Measurements from ENCODE around the gene PXYLP1.
"Not testable (repeated sequence)": the region's sequence is repeated elsewhere in the genome, so short reads cannot be mapped to it uniquely, and the experiment has no call there.

PXYLP1 gene

DNA sequence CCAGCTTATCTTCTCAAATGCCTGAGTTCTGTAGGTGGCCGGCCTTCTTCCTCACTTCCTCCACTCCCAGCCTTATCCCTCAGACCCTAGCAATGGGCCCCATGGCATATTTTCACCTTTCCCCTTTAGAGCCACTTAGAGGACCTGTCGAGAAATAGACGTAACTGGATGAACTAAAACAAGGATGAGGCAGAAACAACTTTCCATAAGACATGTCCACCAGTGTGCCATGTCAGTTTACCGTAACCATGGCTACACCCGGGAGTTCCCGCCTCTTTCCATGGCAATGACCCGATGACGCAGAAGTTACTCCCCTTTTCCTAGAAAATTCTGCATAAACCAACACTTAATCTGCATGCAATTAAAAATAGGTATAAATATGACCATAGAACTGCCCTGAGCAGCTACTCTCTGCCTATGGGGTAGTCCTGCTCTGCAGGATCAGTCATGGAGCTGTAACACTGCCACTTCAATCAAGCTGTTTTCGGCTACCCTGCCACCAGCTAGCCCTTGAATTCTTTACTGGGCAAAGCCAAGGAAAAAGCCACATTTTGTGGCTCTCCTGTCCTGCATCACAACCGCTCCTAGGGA lies 81.6 kb downstream of the PXYLP1 start:
- H3K4me3 ChIP-seq (ENCODE audit: low read depth, low read length), result no peak overlapping the region
- TF ChIP-seq, protein P1, sequence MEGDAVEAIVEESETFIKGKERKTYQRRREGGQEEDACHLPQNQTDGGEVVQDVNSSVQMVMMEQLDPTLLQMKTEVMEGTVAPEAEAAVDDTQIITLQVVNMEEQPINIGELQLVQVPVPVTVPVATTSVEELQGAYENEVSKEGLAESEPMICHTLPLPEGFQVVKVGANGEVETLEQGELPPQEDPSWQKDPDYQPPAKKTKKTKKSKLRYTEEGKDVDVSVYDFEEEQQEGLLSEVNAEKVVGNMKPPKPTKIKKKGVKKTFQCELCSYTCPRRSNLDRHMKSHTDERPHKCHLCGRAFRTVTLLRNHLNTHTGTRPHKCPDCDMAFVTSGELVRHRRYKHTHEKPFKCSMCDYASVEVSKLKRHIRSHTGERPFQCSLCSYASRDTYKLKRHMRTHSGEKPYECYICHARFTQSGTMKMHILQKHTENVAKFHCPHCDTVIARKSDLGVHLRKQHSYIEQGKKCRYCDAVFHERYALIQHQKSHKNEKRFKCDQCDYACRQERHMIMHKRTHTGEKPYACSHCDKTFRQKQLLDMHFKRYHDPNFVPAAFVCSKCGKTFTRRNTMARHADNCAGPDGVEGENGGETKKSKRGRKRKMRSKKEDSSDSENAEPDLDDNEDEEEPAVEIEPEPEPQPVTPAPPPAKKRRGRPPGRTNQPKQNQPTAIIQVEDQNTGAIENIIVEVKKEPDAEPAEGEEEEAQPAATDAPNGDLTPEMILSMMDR (IDR thresholded peaks at IDR 0.05; ENCODE audit: low read depth, low read length), result no peak

DNA sequence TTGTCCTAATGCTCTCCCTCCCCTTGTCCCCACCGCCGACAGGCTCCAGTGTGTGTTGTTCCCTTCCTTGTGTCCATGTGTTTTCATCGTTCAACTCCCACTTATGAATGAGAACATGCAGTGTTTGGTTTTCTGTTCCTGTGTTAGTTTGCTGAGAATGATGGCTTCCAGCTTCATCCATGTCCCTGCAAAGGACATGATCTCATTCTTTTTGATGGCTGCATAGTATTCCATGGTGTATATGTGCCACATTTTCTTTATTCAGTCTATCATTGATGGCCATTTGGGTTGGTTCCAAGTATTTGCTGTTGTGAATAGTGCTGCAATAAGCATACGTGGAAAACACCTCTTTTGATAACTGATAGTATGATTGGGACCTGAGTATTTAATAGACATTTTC lies 82.8 kb downstream of the PXYLP1 start:
- H3K4me3 ChIP-seq (ENCODE audit: low read depth, low read length), result not testable (repeated sequence)

DNA sequence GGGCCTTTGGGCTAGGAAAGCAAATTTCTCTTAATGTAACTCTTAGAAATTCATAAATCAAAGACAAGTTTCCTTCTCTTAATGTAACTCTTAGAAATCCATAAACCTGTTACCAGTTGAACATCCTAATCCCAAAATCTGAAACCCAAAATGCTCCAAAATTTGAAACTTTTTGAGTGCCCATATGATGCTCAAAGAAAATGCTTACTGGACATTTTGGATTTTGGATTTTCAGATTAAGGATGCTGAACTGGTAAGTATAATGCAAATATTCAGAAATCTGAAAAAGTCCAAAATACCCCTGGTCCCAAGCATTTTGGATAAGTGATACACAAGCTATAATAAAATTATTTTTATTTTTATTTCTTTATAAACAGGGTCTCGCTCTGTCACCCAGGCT lies 85.2 kb downstream of the PXYLP1 start:
- TF ChIP-seq, protein P1 (IDR thresholded peaks at IDR 0.05; ENCODE audit: low read depth, low read length), result no peak
- H3K4me3 ChIP-seq (ENCODE audit: low read depth, low read length), result no peak overlapping the region

DNA sequence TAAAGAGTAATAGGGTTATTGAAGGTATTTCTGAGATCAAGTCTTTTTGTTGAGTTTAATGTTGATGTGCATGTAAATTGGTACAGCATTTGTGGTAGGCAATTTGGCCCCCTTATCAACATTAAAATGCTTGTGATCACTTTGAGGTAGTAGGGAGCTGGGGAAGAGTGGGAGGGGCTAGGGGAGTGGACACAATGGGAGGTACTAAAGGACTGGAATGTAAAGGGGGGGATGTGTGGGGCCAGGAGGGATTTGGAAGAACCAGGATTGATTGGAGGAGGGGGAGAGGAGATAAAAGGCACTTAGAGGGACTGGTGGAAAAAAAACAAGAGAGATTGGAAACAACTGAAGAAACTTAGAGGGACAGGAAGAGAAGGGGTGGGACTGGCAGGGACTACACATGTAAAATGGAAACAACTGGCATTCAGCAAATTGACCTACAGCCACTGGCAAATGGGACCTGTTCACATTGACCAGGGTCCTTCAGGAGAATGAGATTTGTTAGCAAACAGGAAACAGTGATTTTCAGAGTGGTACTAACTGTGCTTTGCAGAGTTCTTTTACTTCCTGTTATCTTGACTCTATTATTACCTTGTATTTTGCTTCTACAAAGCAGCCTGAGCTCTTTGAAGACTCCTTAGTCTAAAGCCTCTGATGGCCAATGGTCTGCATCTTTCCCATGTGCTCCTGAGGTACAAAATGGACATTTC lies 88.9 kb downstream of the PXYLP1 start:
- TF ChIP-seq, protein P1 (IDR thresholded peaks at IDR 0.05; ENCODE audit: low read depth, low read length), result no peak
- H3K4me3 ChIP-seq (ENCODE audit: low read depth, low read length), result no peak overlapping the region

DNA sequence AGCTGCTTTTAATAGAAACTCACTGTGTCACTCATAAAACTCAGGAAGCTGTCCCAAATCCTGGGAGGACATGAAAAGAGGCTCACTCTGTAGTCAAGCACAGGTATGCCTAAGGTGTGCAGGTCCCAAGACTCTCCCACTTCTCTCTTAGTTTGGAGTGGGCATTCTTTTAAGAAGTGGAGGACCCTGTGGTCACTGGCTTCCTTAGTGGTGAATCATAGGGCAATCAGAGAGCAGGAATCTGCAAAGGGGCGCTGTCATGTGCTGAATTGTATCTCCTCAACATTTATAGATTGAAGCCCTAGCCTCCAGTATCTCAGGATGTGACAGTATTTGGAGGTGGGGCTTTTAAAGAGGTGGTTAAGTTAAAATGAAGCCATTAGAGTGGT lies 89.5 kb downstream of the PXYLP1 start:
- TF ChIP-seq, protein P1 (IDR thresholded peaks at IDR 0.05; ENCODE audit: low read depth, low read length), result no peak
- H3K4me3 ChIP-seq (ENCODE audit: low read depth, low read length), result no peak overlapping the region

DNA sequence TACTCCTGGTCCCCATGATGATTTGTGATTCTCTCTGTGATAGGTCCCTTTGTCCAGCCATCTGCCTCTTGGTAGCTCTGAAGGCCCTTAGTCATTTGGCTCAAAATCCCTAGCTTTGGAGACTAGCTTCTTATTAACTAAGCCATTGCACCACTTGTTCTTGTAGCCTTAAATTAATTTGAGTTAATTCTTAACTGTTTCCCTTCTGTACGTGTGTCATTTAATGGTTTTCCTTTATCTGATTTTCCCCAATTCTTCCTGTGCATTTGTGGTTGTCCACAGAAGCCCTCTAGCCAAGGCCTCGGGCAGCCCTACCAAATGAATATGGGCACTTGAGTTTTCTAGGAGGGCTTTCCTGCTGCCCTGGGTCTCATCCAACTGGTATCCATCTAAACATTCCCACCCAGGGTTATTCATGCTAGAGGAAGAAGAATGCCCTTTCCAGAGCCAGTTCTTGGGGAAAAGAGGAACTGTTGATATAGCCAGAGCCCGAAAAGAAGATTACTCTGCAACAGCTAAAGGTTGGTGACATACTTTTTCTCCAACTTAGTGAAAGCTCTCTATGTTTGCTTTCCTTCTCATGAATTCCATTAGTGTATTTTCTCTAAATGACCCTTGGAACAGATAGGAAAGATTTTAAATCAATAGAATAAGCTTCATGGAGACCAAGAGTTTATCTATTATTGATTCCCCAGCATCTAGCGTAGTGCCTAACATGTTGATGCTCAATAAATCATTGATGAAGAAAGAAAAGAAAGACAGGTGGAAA lies 92.5 kb downstream of the PXYLP1 start:
- no peak overlapping the region for H3K4me3 ChIP-seq (ENCODE audit: low read depth, low read length)
- TF ChIP-seq, protein P1 (IDR thresholded peaks at IDR 0.05; ENCODE audit: low read depth, low read length), result no peak

DNA sequence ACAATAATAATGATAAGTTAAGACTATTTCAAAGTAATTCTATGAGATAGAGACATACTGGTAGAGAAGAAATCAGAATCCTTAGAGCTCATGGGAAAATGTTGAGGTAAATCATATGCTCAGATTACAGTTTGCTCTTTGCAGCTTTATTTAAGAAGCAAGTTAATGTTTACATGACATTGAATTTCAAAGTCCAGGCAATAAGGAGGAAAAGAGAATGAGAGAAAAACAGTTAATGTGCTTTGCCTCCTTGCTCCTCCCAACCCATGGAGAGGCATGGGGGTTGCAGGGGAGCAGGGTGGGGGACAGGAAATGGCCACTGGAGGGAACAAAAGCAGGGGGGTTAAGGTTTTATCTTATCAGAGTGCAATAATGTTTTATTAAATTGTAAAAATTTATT lies 94.5 kb downstream of the PXYLP1 start:
- TF ChIP-seq, protein P1 (IDR thresholded peaks at IDR 0.05; ENCODE audit: low read depth, low read length), result no peak
- no peak overlapping the region for H3K4me3 ChIP-seq (ENCODE audit: low read depth, low read length)

Measured in WI38 (cell line).